HepG2 (cell line): ENCODE results near the gene SMTNL2. TPM values are rescaled to one million over a fixed set of nuclear protein-coding genes. Genes with fewer than 3 reads are reported as not detected.

Experiments
- ATAC-seq: fragments of 200-7000 bp; cut with Tn5 transposase; 3 replicates; pipeline ENCODE4 v1.9.1; 2020; ENCODE audit warnings: mild to moderate bottlenecking, moderate library complexity
- BruUV-seq: library from RNA; stranded (reverse); fragments of 400-500 nt; replicated peaks from 2 replicates; lab custom pipeline; 2021; lab: Mats Ljungman, UMichigan
- CTCF ChIA-PET: fragments of 300-600 bp; formaldehyde crosslinking; extraction: SDS; loops from one replicate; lab custom pipeline; 2021; ENCODE audit warnings: low total read pairs, inconsistent platforms, low intra/inter-chr PET ratio; lab: Yijun Ruan, JAX
- POLR2A ChIA-PET: fragments of 350-600 bp; sonication (Branson Sonifier 250); formaldehyde crosslinking; loops from one replicate; lab custom pipeline; 2020; ENCODE audit warnings: antibody characterized with exemption, inconsistent platforms; lab: Yijun Ruan, JAX
- DNase-seq: peaks from one replicate; pipeline ENCODE4 v3.0.0-alpha.2; 2015; ENCODE audit warnings: low spot score
- FAIRE-seq: peaks from 3 replicates; lab custom pipeline; 2011; peaks lifted over from hg19 to GRCh38; lab: Jason Lieb, UNC
- H2AFZ ChIP-seq: one replicate; pipeline ENCODE4 v1.6.1; 2011; ENCODE audit warnings: low read length, inconsistent platforms
- H3K27ac ChIP-seq: fragments of 300-600 bp; 3 replicates; pipeline ENCODE4 v1.8.0; 2011; ENCODE audit warnings: mixed run types, mild to moderate bottlenecking, mixed read lengths, low read length, inconsistent platforms; ENCODE audit not compliant: insufficient read depth; ENCODE audit errors: extremely low read length
- H3K27me3 ChIP-seq, 2 experiments: fragments of 200-600 bp in 1 of 2; 2 replicates in 1 of 2; 3 replicates in 1 of 2; pipeline versions ENCODE4 v1.6.0 to v1.8.0; 2011; ENCODE audit warnings: low read length in 2 of 2, mild to moderate bottlenecking in 2 of 2, moderate library complexity in 2 of 2, inconsistent platforms in 1 of 2; ENCODE audit not compliant: insufficient read depth in 2 of 2, control insufficient read depth in 1 of 2
- H3K36me3 ChIP-seq, 2 experiments: fragments of 200-600 bp in 1 of 2; replicated peaks in 1 of 2; 2 replicates in 1 of 2; 3 replicates in 1 of 2; pipeline versions ENCODE4 v1.5.1 to v1.8.0; 2011; ENCODE audit warnings: low read length in 2 of 2, inconsistent platforms in 1 of 2; ENCODE audit not compliant: insufficient read depth in 2 of 2, control insufficient read depth in 1 of 2
- H3K4me1 ChIP-seq: 2 replicates; pipeline ENCODE4 v1.5.1; 2012; ENCODE audit warnings: low read length, inconsistent platforms; ENCODE audit not compliant: insufficient read depth
- H3K4me2 ChIP-seq: 2 replicates; pipeline ENCODE4 v1.6.0; 2011; ENCODE audit warnings: low read depth, low read length, inconsistent platforms
- H3K4me3 ChIP-seq, 3 experiments: fragments of 200-600 bp in 1 of 3; sonication (generic), shearing (Covaris generic) in 1 of 3; replicated peaks in 1 of 3; 2 replicates each; pipeline ENCODE4 v1.5.1; 2011 to 2016; ENCODE audit warnings: low read length in 3 of 3, inconsistent platforms in 2 of 3, low read depth in 2 of 3, mild to moderate bottlenecking in 2 of 3, control low read depth in 1 of 3, mixed read lengths in 1 of 3; ENCODE audit not compliant: insufficient read depth in 1 of 3
- H3K79me2 ChIP-seq: one replicate; pipeline ENCODE4 v1.6.1; 2011; ENCODE audit warnings: low read length, inconsistent platforms; ENCODE audit not compliant: insufficient read depth
- H3K9ac ChIP-seq: 2 replicates; pipeline ENCODE4 v1.6.0; 2011; ENCODE audit warnings: mild to moderate bottlenecking, low read depth, low read length, inconsistent platforms; ENCODE audit not compliant: insufficient read depth
- H3K9me3 ChIP-seq: 2 replicates; pipeline ENCODE4 v1.5.1; 2012; ENCODE audit warnings: mild to moderate bottlenecking, low read length
- H4K20me1 ChIP-seq: 2 replicates; pipeline ENCODE4 v1.6.0; 2011; ENCODE audit warnings: inconsistent platforms, mild to moderate bottlenecking, low read length, moderate library complexity; ENCODE audit not compliant: insufficient read depth
- PATZ1 ChIP-seq: sonication (generic); formaldehyde crosslinking; IDR thresholded peaks from 2 replicates; pipeline ENCODE4 v1.4.0; 2020; ENCODE audit warnings: missing genetic modification reagents
- ZBTB2 ChIP-seq: sonication (generic); formaldehyde crosslinking; IDR thresholded peaks from 2 replicates; pipeline ENCODE4 v1.8.0; 2022; ENCODE audit warnings: low read depth, missing genetic modification reagents
- ZNF12 ChIP-seq: sonication (generic); formaldehyde crosslinking; IDR thresholded peaks from 2 replicates; pipeline ENCODE4 v1.5.0; 2020; ENCODE audit warnings: missing genetic modification reagents
- ZNF124 ChIP-seq: sonication (generic); formaldehyde crosslinking; IDR thresholded peaks from 2 replicates; pipeline ENCODE4 v1.4.0; 2020; ENCODE audit warnings: missing genetic modification reagents
- WGBS: methylation state at CpG from one replicate; pipeline ENCODE4 v1.1.6; 2017; ENCODE audit warnings: low lambda C conversion rate; 5-methylcytosine and 5-hydroxymethylcytosine counted together
- in situ Hi-C: cut with HindIII; loops from 2 replicates; pipeline ENCODE4 v1.10.0; 2017; ENCODE audit warnings: low pct_unique_long_range_greater_than_20kb; ENCODE audit not compliant: extremely low pct_ligation_motif_present
- intact Hi-C: fragments of 100-400 bp; cut with micrococcal nuclease; formaldehyde crosslinking; loops from one replicate; pipeline ENCODE4 v1.10.0; 2022; ENCODE audit not compliant: unreplicated experiment
- polyA plus RNA-seq, 8 experiments: library from polyadenylated mRNA; depleted of rRNA in 3 of 8; stranded (reverse) in 7 of 8; unstranded in 1 of 8; fragments of >200 nt; fragmentation: Illumina TruSeq in 4 of 8; extraction: Trizol in 4 of 8; gene quantifications; 2 replicates each; pipeline versions ENCODE4 v1.2.1 to v1.2.3, GENCODE V29; 2011 to 2016; ENCODE audit warnings: low read depth in 4 of 8, missing spikeins in 1 of 8, mixed read lengths in 1 of 8; ENCODE audit not compliant: insufficient read depth in 1 of 8
- total RNA-seq, 5 experiments: library from RNA; depleted of rRNA; stranded (reverse); fragments of >200 nt; fragmentation: Illumina TruSeq; extraction: Trizol; gene quantifications; 2 replicates each; pipeline ENCODE4 v1.2.3, GENCODE V29; 2016; ENCODE audit warnings: low read depth in 1 of 5

Gene SMTNL2
- total and polyA plus RNA-seq, 2 of the 13 experiments (the other 11 are each of a cell fraction or from before 2014, with no cell fraction given), result 0.41 to 5.1 TPM

- no peaks in the 10 kb centered on the region for H3K36me3 ChIP-seq
- H3K27me3 ChIP-seq, result no peaks in the 10 kb centered on the region
- no peak overlapping the region for H2AFZ ChIP-seq
- POLR2A ChIA-PET, result no interaction called here
- intact Hi-C loops, result no loop called here
- no peaks in the 10 kb centered on the region for H3K79me2 ChIP-seq
- no peaks in the 10 kb centered on the region for H3K9me3 ChIP-seq
- no peak overlapping the region for H3K27ac ChIP-seq
- no peak overlapping the region for H3K9ac ChIP-seq
- in situ Hi-C loops, result no loop called here
- no TSS peak for BruUV-seq
- H3K4me3 ChIP-seq, result no peak overlapping the region
- ATAC-seq, result no peak; the same call in 2 of the 3 replicates
- H3K4me2 ChIP-seq, result no peak overlapping the region; the same call in 1 of the 2 replicates
- CTCF ChIA-PET, result no interaction called here
- H3K4me1 ChIP-seq, result peaks cover 60% of the 10 kb centered on the region
- WGBS, result 50% methylated on average over 5 of the region's 12 CpGs
- FAIRE-seq, result no peak
- H4K20me1 ChIP-seq, result no peaks in the 10 kb centered on the region
- no peak for DNase-seq
- no peak for TF ChIP-seq ZNF124 (CRISPR knock-in tag)
- TF ChIP-seq ZBTB2 (CRISPR knock-in tag), result no peak
- TF ChIP-seq PATZ1 (CRISPR knock-in tag), result peak; percentile 43; the same call in 1 of the 2 replicates
- TF ChIP-seq ZNF12 (CRISPR knock-in tag), result 0 out of 2 replicates have a peak, but pooled peaks have one; percentile 29
Measured at GRCh38 chr17:4605826-4606225, 21.5 kb downstream of the SMTNL2 start.
